B cell (primary cell): ENCODE data around the gene ERP44. TPM values are rescaled to one million over a fixed set of nuclear protein-coding genes. Genes with fewer than 3 reads are reported as not detected.

ENCODE experiments used
- ATAC-seq: fragments of 200-7000 bp; cut with Tn5 transposase; one replicate; pipeline ENCODE4 v1.10.0; 2021; ENCODE audit warnings: low read depth, mild to moderate bottlenecking, moderate number of reproducible peaks, moderate library complexity
- CTCF ChIA-PET: fragments of 350-600 bp; sonication (Branson Sonifier 250); formaldehyde crosslinking; loops from one replicate; lab custom pipeline; 2021; ENCODE audit warnings: antibody characterized with exemption, inconsistent platforms; lab: Charles Lee
- POLR2A ChIA-PET: fragments of 350-600 bp; sonication (Branson Sonifier 250); formaldehyde crosslinking; loops from one replicate; lab custom pipeline; 2021; ENCODE audit warnings: antibody characterized with exemption; lab: Charles Lee
- DNase-seq: peaks from one replicate; pipeline ENCODE4 v3.0.0; 2013
- H2AFZ ChIP-seq: 2 replicates; pipeline ENCODE4 v1.6.1; 2012; ENCODE audit warnings: mild to moderate bottlenecking, low read depth, low read length; ENCODE audit not compliant: insufficient read depth, poor library complexity, severe bottlenecking
- H3K27ac ChIP-seq, 2 donors: 1 replicate in 1 of 2; 2 replicates in 1 of 2; pipeline ENCODE4 v1.5.1; 2012 to 2013; ENCODE audit warnings: low read length in 2 of 2, mild to moderate bottlenecking in 2 of 2, moderate library complexity in 1 of 2
- H3K27me3 ChIP-seq, 4 experiments: fragments of 200-600 bp in 1 of 4; sonication (generic) in 1 of 4; replicated peaks in 1 of 4; 1 replicate in 2 of 4; 2 replicates in 2 of 4; pipeline versions ENCODE4 v1.6.1 to v1.7.0; 2013 to 2016; ENCODE audit warnings: low read length in 3 of 4, mild to moderate bottlenecking in 2 of 4, mixed read lengths in 1 of 4, moderate library complexity in 1 of 4; ENCODE audit not compliant: insufficient read depth in 4 of 4, control insufficient read depth in 3 of 4; ENCODE audit errors: control extremely low read depth in 1 of 4
- H3K36me3 ChIP-seq, 2 experiments: replicated peaks in 1 of 2; 1 replicate in 1 of 2; 2 replicates in 1 of 2; pipeline versions ENCODE4 v1.6.1 to v1.7.1; 2013; ENCODE audit warnings: low read length in 1 of 2; ENCODE audit not compliant: insufficient read depth in 2 of 2, control insufficient read depth in 1 of 2; ENCODE audit errors: control extremely low read depth in 1 of 2, extremely low read depth in 1 of 2
- H3K4me1 ChIP-seq, 2 donors: fragments of 200-600 bp in 1 of 2; sonication (generic) in 1 of 2; 1 replicate in 1 of 2; 2 replicates in 1 of 2; pipeline versions ENCODE4 v1.5.1 to v1.6.1; 2013 to 2017; ENCODE audit warnings: low read length in 2 of 2; ENCODE audit not compliant: control insufficient read depth in 2 of 2, insufficient read depth in 2 of 2
- H3K4me2 ChIP-seq: replicated peaks from 2 replicates; pipeline ENCODE3; 2012; ENCODE audit warnings: mild to moderate bottlenecking, low read depth, low read length; ENCODE audit not compliant: poor library complexity, severe bottlenecking
- H3K4me3 ChIP-seq, 5 experiments: fragments of 200-600 bp in 1 of 5; sonication (generic) in 1 of 5; 1 replicate in 3 of 5; 2 replicates in 2 of 5; pipeline versions ENCODE4 v1.5.1 to v1.7.0; 2011 to 2016; ENCODE audit warnings: low read length in 4 of 5, mild to moderate bottlenecking in 4 of 5, low read depth in 2 of 5, control low read depth in 1 of 5, moderate library complexity in 1 of 5; ENCODE audit not compliant: insufficient read depth in 1 of 5; ENCODE audit errors: control extremely low read depth in 1 of 5, extremely low read depth in 1 of 5
- H3K79me2 ChIP-seq: fragments of 200-600 bp; sonication (generic); one replicate; pipeline ENCODE4 v1.6.0; 2016; ENCODE audit warnings: low read length; ENCODE audit not compliant: control insufficient read depth, insufficient read depth
- H3K9ac ChIP-seq: fragments of 200-600 bp; sonication (generic); 2 replicates; pipeline ENCODE4 v1.6.1; 2017; ENCODE audit warnings: mild to moderate bottlenecking, low read length, moderate library complexity
- H3K9me3 ChIP-seq, 3 donors: one replicate each; pipeline versions ENCODE4 v1.6.1 to v1.7.1; 2013; ENCODE audit warnings: low read length in 2 of 3; ENCODE audit not compliant: control insufficient read depth in 2 of 3, insufficient read depth in 1 of 3; ENCODE audit errors: control extremely low read depth in 1 of 3
- H4K20me1 ChIP-seq: 2 replicates; pipeline ENCODE4 v1.6.0; 2012; ENCODE audit warnings: mild to moderate bottlenecking, low read length; ENCODE audit not compliant: insufficient read depth, control insufficient read depth, poor library complexity, severe bottlenecking
- H3K27ac Mint-ChIP-seq: one replicate; pipeline ENCODE4 v1.8.0; 2021; ENCODE audit warnings: mixed read lengths
- H3K27me3 Mint-ChIP-seq: one replicate; pipeline ENCODE4 v1.8.0; 2021; ENCODE audit warnings: mixed read lengths
- H3K4me1 Mint-ChIP-seq: one replicate; pipeline ENCODE4 v1.8.0; 2021; ENCODE audit warnings: mixed read lengths
- H3K4me3 Mint-ChIP-seq: one replicate; pipeline ENCODE4 v1.8.0; 2021; ENCODE audit warnings: mixed read lengths
- H3K9me3 Mint-ChIP-seq: one replicate; pipeline ENCODE4 v1.8.0; 2022; ENCODE audit warnings: mixed read lengths; ENCODE audit not compliant: insufficient read depth
- EZH2 ChIP-seq: IDR thresholded peaks from 2 replicates; pipeline ENCODE4 v1.6.1; 2012; ENCODE audit warnings: borderline replicate concordance, low read depth, mild to moderate bottlenecking, moderate library complexity, low read length; ENCODE audit not compliant: insufficient read depth, poor library complexity, severe bottlenecking
- WGBS: methylation state at CpG from one replicate; pipeline ENCODE4 v1.1.5; 2013; ENCODE audit warnings: missing lambda C conversion rate; ENCODE audit not compliant: insufficient coverage; 5-methylcytosine and 5-hydroxymethylcytosine counted together
- intact Hi-C: fragments of 100-400 bp; cut with micrococcal nuclease; formaldehyde crosslinking; loops from one replicate; pipeline ENCODE4 v1.10.0; 2022
- polyA plus RNA-seq: library from polyadenylated mRNA; depleted of rRNA; stranded (reverse); fragments of >200 nt; gene quantifications from 2 replicates; pipeline ENCODE4 v1.2.3, GENCODE V29; 2012
- total RNA-seq, 2 donors: library from RNA; stranded (reverse); fragments of 120-200 nt in 1 of 2; gene quantifications; 1 replicate in 1 of 2; 2 replicates in 1 of 2; pipeline versions ENCODE4 v1.2.3 to v1.2.4, GENCODE V29; 2013 to 2022
- TF ChIP-seq, protein P1 (sequence below): fragments of 200-600 bp; IDR thresholded peaks from one replicate; pipeline ENCODE4 v1.8.0; 2022; ENCODE audit warnings: antibody characterized with exemption, mild to moderate bottlenecking

The ERP44 gene
- total and polyA plus RNA-seq, 2 donors (not counting 1 experiment from before 2014, with no cell fraction given): 10.5 to 18.4 TPM

- POLR2A ChIA-PET: no interaction called here
- H3K36me3 ChIP-seq: peaks cover 2 to 16% of the 10 kb centered on the region in 2 experiments
- no peak for DNase-seq
- H2AFZ ChIP-seq: no peak overlapping the region
- no peak overlapping the region for H3K4me3 ChIP-seq
- no peaks in the 10 kb centered on the region for H3K9me3 ChIP-seq
- TF ChIP-seq, protein P1, sequence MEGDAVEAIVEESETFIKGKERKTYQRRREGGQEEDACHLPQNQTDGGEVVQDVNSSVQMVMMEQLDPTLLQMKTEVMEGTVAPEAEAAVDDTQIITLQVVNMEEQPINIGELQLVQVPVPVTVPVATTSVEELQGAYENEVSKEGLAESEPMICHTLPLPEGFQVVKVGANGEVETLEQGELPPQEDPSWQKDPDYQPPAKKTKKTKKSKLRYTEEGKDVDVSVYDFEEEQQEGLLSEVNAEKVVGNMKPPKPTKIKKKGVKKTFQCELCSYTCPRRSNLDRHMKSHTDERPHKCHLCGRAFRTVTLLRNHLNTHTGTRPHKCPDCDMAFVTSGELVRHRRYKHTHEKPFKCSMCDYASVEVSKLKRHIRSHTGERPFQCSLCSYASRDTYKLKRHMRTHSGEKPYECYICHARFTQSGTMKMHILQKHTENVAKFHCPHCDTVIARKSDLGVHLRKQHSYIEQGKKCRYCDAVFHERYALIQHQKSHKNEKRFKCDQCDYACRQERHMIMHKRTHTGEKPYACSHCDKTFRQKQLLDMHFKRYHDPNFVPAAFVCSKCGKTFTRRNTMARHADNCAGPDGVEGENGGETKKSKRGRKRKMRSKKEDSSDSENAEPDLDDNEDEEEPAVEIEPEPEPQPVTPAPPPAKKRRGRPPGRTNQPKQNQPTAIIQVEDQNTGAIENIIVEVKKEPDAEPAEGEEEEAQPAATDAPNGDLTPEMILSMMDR: no peak
- no peak for TF ChIP-seq EZH2
- Mint-ChIP-seq H3K27ac (no peak overlapping the region), H3K9me3 (no peaks in the 10 kb centered on the region), H3K27me3 (no peaks in the 10 kb centered on the region), H3K4me3 (no peak overlapping the region), H3K4me1 (no peaks in the 10 kb centered on the region)
- H4K20me1 ChIP-seq: no peaks in the 10 kb centered on the region
- H3K9ac ChIP-seq: no peak overlapping the region
- intact Hi-C loops: no loop called here
- CTCF ChIA-PET: no interaction called here
- no CpG with 5 or more reads among the region's 2 CpGs for WGBS
- H3K27me3 ChIP-seq: no peaks in the 10 kb centered on the region
- ATAC-seq: no peak
- H3K27ac ChIP-seq: no peak overlapping the region
- no peaks in the 10 kb centered on the region for H3K79me2 ChIP-seq
- no peaks in the 10 kb centered on the region for H3K4me1 ChIP-seq
- no peak overlapping the region for H3K4me2 ChIP-seq
These were observed 132.1 kb downstream of the ERP44 start for GRCh38 chr9:99966716-99967115.

- no peak overlapping the region for H3K27ac ChIP-seq
- DNase-seq (no peak), ATAC-seq (no peak)
- ChIA-PET POLR2A (no interaction called here), CTCF (no interaction called here)
- H3K27me3 Mint-ChIP-seq: no peaks in the 10 kb centered on the region
- 100% methylated on average over 2 of the region's 2 CpGs for WGBS
- no peaks in the 10 kb centered on the region for H3K4me1 ChIP-seq
- no peaks in the 10 kb centered on the region for H3K4me1 Mint-ChIP-seq
- H3K4me2 ChIP-seq: no peak overlapping the region
- intact Hi-C loops: no loop called here
- H3K9me3 ChIP-seq: no peaks in the 10 kb centered on the region
- no peak for TF ChIP-seq EZH2
- TF ChIP-seq, protein P1: no peak
- H3K27me3 ChIP-seq: no peaks in the 10 kb centered on the region
- H2AFZ ChIP-seq: no peak overlapping the region
- H4K20me1 ChIP-seq: no peaks in the 10 kb centered on the region
- H3K4me3 Mint-ChIP-seq: no peak overlapping the region
- H3K9me3 Mint-ChIP-seq: no peaks in the 10 kb centered on the region
- H3K9ac ChIP-seq: no peak overlapping the region
- H3K4me3 ChIP-seq: no peak overlapping the region
- H3K79me2 ChIP-seq: no peaks in the 10 kb centered on the region
- peaks cover 5 to 22% of the 10 kb centered on the region in 2 experiments for H3K36me3 ChIP-seq
- no peak overlapping the region for H3K27ac Mint-ChIP-seq
These were observed 132.8 kb downstream of the ERP44 start for GRCh38 chr9:99966001-99966400.
